Osteoblast (primary cell): ENCODE measurements around the gene LMO2. TPM values are rescaled to one million over a fixed set of nuclear protein-coding genes. Genes with fewer than 3 reads are reported as not detected.

Source experiments
- DNase-seq: peaks from one replicate; pipeline ENCODE4 v3.0.0; 2011; ENCODE audit warnings: low spot score, mixed read lengths; ENCODE audit not compliant: insufficient read length; ENCODE audit errors: missing footprints
- H2AFZ ChIP-seq: 2 replicates; pipeline ENCODE4 v1.6.0; 2011; ENCODE audit warnings: mild to moderate bottlenecking, low read length
- H3K27ac ChIP-seq: 2 replicates; pipeline ENCODE4 v1.5.1; 2011; ENCODE audit warnings: mild to moderate bottlenecking, low read depth, low read length, moderate library complexity
- H3K27me3 ChIP-seq: 2 replicates; pipeline ENCODE4 v1.6.0; 2012; ENCODE audit warnings: mild to moderate bottlenecking, control low read depth, inconsistent platforms, low read length, moderate library complexity; ENCODE audit not compliant: insufficient read depth
- H3K36me3 ChIP-seq: 2 replicates; pipeline ENCODE4 v1.5.1; 2011; ENCODE audit warnings: mild to moderate bottlenecking, low read length, control low read depth, moderate library complexity; ENCODE audit not compliant: insufficient read depth
- H3K4me1 ChIP-seq: 2 replicates; pipeline ENCODE4 v1.5.1; 2011; ENCODE audit warnings: mild to moderate bottlenecking, low read length, control low read depth, moderate library complexity; ENCODE audit not compliant: insufficient read depth
- H3K4me2 ChIP-seq: 2 replicates; pipeline ENCODE4 v1.6.0; 2011; ENCODE audit warnings: mild to moderate bottlenecking, low read length; ENCODE audit not compliant: insufficient read depth
- H3K4me3 ChIP-seq: fragments of 200-600 bp; sonication (generic); 3 replicates; pipeline ENCODE4 v1.5.1; 2012; ENCODE audit warnings: mild to moderate bottlenecking, low read length, inconsistent platforms; ENCODE audit not compliant: insufficient read depth
- H3K79me2 ChIP-seq: 2 replicates; pipeline ENCODE4 v1.6.0; 2012; ENCODE audit warnings: mild to moderate bottlenecking, low read length, control low read depth, inconsistent platforms; ENCODE audit not compliant: insufficient read depth
- H3K9me3 ChIP-seq: 2 replicates; pipeline ENCODE4 v1.5.1; 2011; ENCODE audit warnings: low read depth, low read length, control low read depth
- H4K20me1 ChIP-seq: 2 replicates; pipeline ENCODE4 v1.6.0; 2012; ENCODE audit warnings: mild to moderate bottlenecking, low read length, control low read depth; ENCODE audit not compliant: insufficient read depth
- CTCF ChIP-seq: IDR thresholded peaks from 2 replicates; pipeline ENCODE4 v1.5.1; 2011; ENCODE audit warnings: mild to moderate bottlenecking, low read depth, low read length, moderate library complexity; ENCODE audit errors: extremely low read depth
- total RNA-seq: library from RNA; depleted of rRNA; stranded (reverse); fragments of >200 nt; gene quantifications from 2 replicates; pipeline ENCODE4 v1.2.3, GENCODE V29; 2012

The LMO2 gene
- total RNA-seq, 1 donor = 1.4 TPM

GRCh38 chr11:33880979-33881378 is 10.9 kb downstream of the LMO2 start:
- peaks cover 60% of the 10 kb centered on the region for H3K27me3 ChIP-seq
- H3K4me2 ChIP-seq = no peak overlapping the region
- H4K20me1 ChIP-seq = no peaks in the 10 kb centered on the region
- no peaks in the 10 kb centered on the region for H3K4me1 ChIP-seq
- H2AFZ ChIP-seq = no peak overlapping the region
- H3K27ac ChIP-seq = no peak overlapping the region
- no peak overlapping the region for H3K4me3 ChIP-seq
- no peaks in the 10 kb centered on the region for H3K79me2 ChIP-seq
- no peaks in the 10 kb centered on the region for H3K9me3 ChIP-seq
- TF ChIP-seq CTCF = no peak
- no peaks in the 10 kb centered on the region for H3K36me3 ChIP-seq
- DNase-seq = no peak

GRCh38 chr11:33879375-33879774 is 12.5 kb downstream of the LMO2 start:
- Histone ChIP-seq H3K4me1 (no peaks in the 10 kb centered on the region), H3K27me3 (peaks cover 71% of the 10 kb centered on the region), H3K79me2 (no peaks in the 10 kb centered on the region), H3K4me3 (no peak overlapping the region), H4K20me1 (no peaks in the 10 kb centered on the region), H3K9me3 (no peaks in the 10 kb centered on the region), H3K4me2 (no peak overlapping the region), H2AFZ (no peak overlapping the region), H3K36me3 (no peaks in the 10 kb centered on the region), H3K27ac (no peak overlapping the region)
- TF ChIP-seq CTCF = no peak
- DNase-seq = no peak

GRCh38 chr11:33877038-33877437 is 14.8 kb downstream of the LMO2 start:
- H2AFZ ChIP-seq = no peak overlapping the region
- no peaks in the 10 kb centered on the region for H3K4me1 ChIP-seq
- no peak for TF ChIP-seq CTCF
- no peaks in the 10 kb centered on the region for H4K20me1 ChIP-seq
- no peak overlapping the region for H3K27ac ChIP-seq
- no peak overlapping the region for H3K4me2 ChIP-seq
- H3K9me3 ChIP-seq = no peaks in the 10 kb centered on the region
- H3K36me3 ChIP-seq = no peaks in the 10 kb centered on the region
- H3K27me3 ChIP-seq = peaks cover 79% of the 10 kb centered on the region
- H3K79me2 ChIP-seq = no peaks in the 10 kb centered on the region
- no peak overlapping the region for H3K4me3 ChIP-seq
- no peak for DNase-seq

- Histone ChIP-seq H3K4me3 (no peak overlapping the region), H3K4me1 (peaks cover under 1% of the 10 kb centered on the region), H2AFZ (no peak overlapping the region), H3K9me3 (no peaks in the 10 kb centered on the region), H3K79me2 (no peaks in the 10 kb centered on the region), H3K36me3 (no peaks in the 10 kb centered on the region), H4K20me1 (no peaks in the 10 kb centered on the region), H3K4me2 (no peak overlapping the region), H3K27ac (no peak overlapping the region), H3K27me3 (peaks cover 78% of the 10 kb centered on the region)
- no peak for DNase-seq
- no peak for TF ChIP-seq CTCF
These were observed 16.1 kb downstream of the LMO2 start for GRCh38 chr11:33875621-33876294.
